Peyer's patch (tissue), 4 donors: ENCODE results near the gene CPSF7. TPM values are rescaled to one million over a fixed set of nuclear protein-coding genes. Genes with fewer than 3 reads are reported as not detected.

Source experiments
- DNase-seq, 3 donors: peaks; one replicate each; pipeline ENCODE4 v3.0.0-alpha.2; 2017 to 2019
- H3K27ac ChIP-seq, 4 donors: fragments of 200-600 bp; sonication (generic); one replicate each; pipeline ENCODE4 v1.5.1; 2016 to 2019
- H3K27me3 ChIP-seq, 2 donors: fragments of 200-600 bp; sonication (generic); one replicate each; pipeline ENCODE4 v1.5.1; 2019
- H3K36me3 ChIP-seq, 3 donors: fragments of 200-600 bp; sonication (generic); one replicate each; pipeline ENCODE4 v1.5.1; 2016 to 2019
- H3K4me1 ChIP-seq, 4 donors: fragments of 200-600 bp; sonication (generic); one replicate each; pipeline ENCODE4 v1.5.1; 2016 to 2019
- H3K4me3 ChIP-seq, 4 donors: fragments of 200-600 bp; sonication (generic); 1 replicate in 3 of 4; 2 replicates in 1 of 4; pipeline ENCODE4 v1.5.1; 2016 to 2019; ENCODE audit warnings: mild to moderate bottlenecking in 1 of 4
- H3K9me3 ChIP-seq, 4 donors: fragments of 200-600 bp; sonication (generic); one replicate each; pipeline ENCODE4 v1.5.1; 2016 to 2019; ENCODE audit warnings: mild to moderate bottlenecking in 1 of 4
- POLR2A ChIP-seq, 2 donors: fragments of 450-650 bp; IDR thresholded peaks; one replicate each; pipeline ENCODE4 v1.5.1; 2017; ENCODE audit warnings: antibody characterized with exemption in 2 of 2, mild to moderate bottlenecking in 2 of 2, moderate library complexity in 2 of 2
- small RNA-seq, 2 donors: library from RNA; depleted of rRNA; stranded (forward); fragments of <200 nt; gene quantifications; one replicate each; pipeline ENCODE3, GENCODE V24; 2016
- total RNA-seq, 4 donors: library from RNA; depleted of rRNA; stranded (reverse); fragments of >200 nt; gene quantifications; one replicate each; pipeline ENCODE4 v1.1.0, GENCODE V29; 2016
- TF ChIP-seq, protein P1 (sequence below), 6 experiments: fragments of 450-650 bp in 4 of 6; fragments of 200-600 bp in 2 of 6; sonication (generic) in 1 of 6; IDR thresholded peaks; one replicate each; pipeline ENCODE4 v1.5.1; 2017 to 2019; ENCODE audit warnings: antibody characterized with exemption in 6 of 6, mild to moderate bottlenecking in 3 of 6, moderate library complexity in 1 of 6

The CPSF7 gene
- total RNA-seq, 4 donors from 2014 or later = 45.9 to 125 (median 79.9) TPM

DNA sequence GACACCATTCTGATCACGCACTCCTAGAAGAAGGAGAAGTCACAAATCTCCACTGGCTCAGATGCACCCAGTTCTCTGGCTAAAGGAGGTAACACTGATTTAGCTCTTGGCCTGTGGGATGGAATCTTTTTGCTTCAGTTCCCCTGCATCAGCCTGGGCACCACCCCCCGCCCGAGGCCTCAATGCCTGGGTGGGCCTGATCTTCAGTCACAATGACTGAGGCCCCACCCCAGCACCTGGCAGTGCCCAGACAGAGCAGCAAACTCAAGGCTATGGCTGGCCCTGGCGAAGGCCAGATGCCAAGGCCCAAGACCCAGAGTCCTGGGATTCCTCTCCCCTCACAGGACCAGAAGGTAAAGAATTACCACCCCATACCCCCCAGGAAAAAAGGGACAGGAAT lies 73.1 kb downstream of the CPSF7 start:
- Histone ChIP-seq H3K27ac (peak overlapping the region in 2 of 4 donors; percentile 61 to 94), H3K9me3 (no peaks in the 10 kb centered on the region), H3K36me3 (peaks cover 0 to 30% (median 0%) of the 10 kb centered on the region in 3 donors), H3K4me3 (no peak overlapping the region), H3K27me3 (no peaks in the 10 kb centered on the region), H3K4me1 (peaks cover 4 to 40% (median 20%) of the 10 kb centered on the region in 4 donors)
- no peak for TF ChIP-seq POLR2A (IDR thresholded peaks at IDR 0.05)
- TF ChIP-seq, protein P1, sequence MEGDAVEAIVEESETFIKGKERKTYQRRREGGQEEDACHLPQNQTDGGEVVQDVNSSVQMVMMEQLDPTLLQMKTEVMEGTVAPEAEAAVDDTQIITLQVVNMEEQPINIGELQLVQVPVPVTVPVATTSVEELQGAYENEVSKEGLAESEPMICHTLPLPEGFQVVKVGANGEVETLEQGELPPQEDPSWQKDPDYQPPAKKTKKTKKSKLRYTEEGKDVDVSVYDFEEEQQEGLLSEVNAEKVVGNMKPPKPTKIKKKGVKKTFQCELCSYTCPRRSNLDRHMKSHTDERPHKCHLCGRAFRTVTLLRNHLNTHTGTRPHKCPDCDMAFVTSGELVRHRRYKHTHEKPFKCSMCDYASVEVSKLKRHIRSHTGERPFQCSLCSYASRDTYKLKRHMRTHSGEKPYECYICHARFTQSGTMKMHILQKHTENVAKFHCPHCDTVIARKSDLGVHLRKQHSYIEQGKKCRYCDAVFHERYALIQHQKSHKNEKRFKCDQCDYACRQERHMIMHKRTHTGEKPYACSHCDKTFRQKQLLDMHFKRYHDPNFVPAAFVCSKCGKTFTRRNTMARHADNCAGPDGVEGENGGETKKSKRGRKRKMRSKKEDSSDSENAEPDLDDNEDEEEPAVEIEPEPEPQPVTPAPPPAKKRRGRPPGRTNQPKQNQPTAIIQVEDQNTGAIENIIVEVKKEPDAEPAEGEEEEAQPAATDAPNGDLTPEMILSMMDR (IDR thresholded peaks at IDR 0.05) = no peak
- peak in 2 of 3 donors; percentile 46 to 62 for DNase-seq

DNA sequence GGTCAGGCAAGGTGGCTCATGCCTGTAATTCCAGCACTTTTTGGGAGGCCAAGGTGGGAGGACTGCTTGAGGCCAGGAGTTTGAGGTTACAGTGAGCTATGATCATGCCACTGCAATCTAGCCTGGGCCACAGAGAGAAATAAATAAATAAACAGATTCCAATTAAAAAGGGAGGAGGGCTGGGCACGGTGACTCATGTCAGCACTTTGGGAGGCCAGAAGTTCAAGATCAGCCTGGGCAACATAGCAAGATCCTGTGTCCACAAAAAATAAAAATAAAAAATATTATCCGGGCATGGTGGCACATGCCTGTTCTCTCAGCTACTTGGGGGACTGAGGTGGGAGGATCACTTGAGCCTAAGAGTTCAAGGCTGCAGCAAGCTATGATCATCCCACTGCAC lies 75.6 kb downstream of the CPSF7 start:
- TF ChIP-seq, protein P1 (IDR thresholded peaks at IDR 0.05) = no peak
- no peak for TF ChIP-seq POLR2A (IDR thresholded peaks at IDR 0.05)
- peaks cover 0 to 54% (median 0%) of the 10 kb centered on the region in 3 donors for H3K36me3 ChIP-seq
- H3K27ac ChIP-seq = peak overlapping the region; percentile 56 to 82 (median 64)
- no peaks in the 10 kb centered on the region for H3K27me3 ChIP-seq
- no peak for DNase-seq
- H3K4me3 ChIP-seq = no peak overlapping the region
- H3K4me1 ChIP-seq = peaks cover 4 to 40% (median 13%) of the 10 kb centered on the region in 4 donors
- H3K9me3 ChIP-seq = no peaks in the 10 kb centered on the region

DNA sequence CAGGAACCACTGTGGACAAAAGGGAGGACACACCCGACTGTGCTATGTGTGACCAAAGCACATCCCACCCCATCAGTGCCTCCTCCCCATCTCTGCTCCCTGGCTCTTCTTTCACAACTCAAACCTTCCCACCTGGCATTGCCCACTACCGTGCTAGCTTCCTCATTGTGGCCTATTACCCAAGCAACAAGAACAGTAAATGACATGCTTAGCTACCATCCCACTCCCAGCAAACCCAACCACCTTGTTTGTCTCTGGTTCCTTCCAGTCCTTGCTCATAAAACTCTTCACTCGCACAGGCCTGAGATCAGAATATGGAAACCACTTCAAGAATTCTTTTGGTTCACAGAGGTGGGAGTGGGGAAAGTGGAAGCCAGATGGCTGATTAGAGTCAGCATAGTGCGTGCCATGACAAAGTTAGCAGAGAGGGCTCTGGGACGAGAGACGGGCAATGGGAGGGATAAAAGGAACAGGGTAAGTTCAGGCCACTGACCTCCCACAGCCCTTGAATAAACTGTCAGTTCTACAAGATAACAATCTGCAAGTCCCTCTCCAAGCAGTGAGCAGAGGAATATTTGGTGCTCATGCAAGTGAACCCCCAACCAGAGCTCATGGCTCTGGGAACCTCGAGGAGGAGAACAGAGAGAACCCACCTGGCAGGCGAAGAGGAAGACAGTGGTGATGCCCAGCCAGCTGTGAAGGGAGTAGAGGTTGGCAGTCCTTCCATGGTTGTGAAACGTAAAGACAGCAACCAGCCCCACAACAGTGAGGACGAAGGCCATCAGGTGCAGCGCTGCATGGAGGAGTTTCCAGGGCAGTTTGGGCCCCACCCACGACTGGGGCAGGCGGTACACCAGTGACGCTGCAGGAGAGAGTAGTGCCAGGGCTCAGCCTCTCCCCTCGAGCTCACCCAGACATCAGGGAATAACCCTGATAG lies 76.4 kb downstream of the CPSF7 start:
- Histone ChIP-seq H3K4me1 (peaks cover 4 to 40% (median 13%) of the 10 kb centered on the region in 4 donors), H3K9me3 (no peaks in the 10 kb centered on the region), H3K4me3 (no peak overlapping the region), H3K27me3 (no peaks in the 10 kb centered on the region), H3K36me3 (peaks cover 0 to 62% (median 0%) of the 10 kb centered on the region in 3 donors), H3K27ac (peak overlapping the region; percentile 56 to 82 (median 64))
- peak; percentile 62 to 83 (median 82) for DNase-seq
- TF ChIP-seq, protein P1 (IDR thresholded peaks at IDR 0.05) = no peak
- TF ChIP-seq POLR2A (IDR thresholded peaks at IDR 0.05) = no peak

Small RNA genes within 50 kb of the gene (small RNA-seq; reads per million reads assigned to genes)
- 0 reads per million in 2 donors for gene RN7SL23P

Other genes with a start within 250 kb of the CPSF7 start
- not detected for gene PGA3, start 226.5 kb downstream of the CPSF7 start, total RNA-seq
- gene PGA4, start 207.6 kb downstream of the CPSF7 start, total RNA-seq = not detected
- not detected for gene PGA5, start 188.8 kb downstream of the CPSF7 start, total RNA-seq
- 1 to 10 TPM in 1 of 4 donors, under 1 TPM in 1, not detected in 2; 0.85 to 1.2 TPM for gene VWCE, start 134.7 kb downstream of the CPSF7 start, total RNA-seq
- gene DDB1, start 96.9 kb downstream of the CPSF7 start, total RNA-seq = 100 to 1,000 TPM in 3 of 4 donors, 10 to 100 TPM in 1; 76.7 to 168 (median 136) TPM
- 100 to 1,000 TPM; 172 to 755 (median 689) TPM for gene TKFC, start 96.7 kb downstream of the CPSF7 start, total RNA-seq
- 100 to 1,000 TPM in 1 of 4 donors, 10 to 100 TPM in 3; 75.9 to 112 (median 87.4) TPM for gene CYB561A3, start 68.1 kb downstream of the CPSF7 start, total RNA-seq
- gene TMEM138, start 67.6 kb downstream of the CPSF7 start, total RNA-seq = 10 to 100 TPM; 44.7 to 63.5 (median 48.1) TPM
- gene TMEM216, start 37.4 kb downstream of the CPSF7 start, total RNA-seq = 10 to 100 TPM in 2 of 4 donors, 1 to 10 TPM in 2; 4.1 to 10.5 (median 8.3) TPM
- gene SDHAF2, start 149 bp upstream of the CPSF7 start, total RNA-seq = 10 to 100 TPM; 54.5 to 92.4 (median 70.5) TPM
- gene LRRC10B, start 78.8 kb upstream of the CPSF7 start, total RNA-seq = 1 to 10 TPM in 1 of 4 donors, under 1 TPM in 1, not detected in 2; 0.35 to 2.5 TPM
- gene SYT7, start 151.1 kb upstream of the CPSF7 start, total RNA-seq = 10 to 100 TPM in 3 of 4 donors, 1 to 10 TPM in 1; 5.8 to 18.2 (median 12.2) TPM